Cardiac fibroblast (primary cell): ENCODE measurements around the gene CYREN.

Source experiments
- DNase-seq, 2 donors: peaks; one replicate each; pipeline versions ENCODE4 v3.0.0 to v3.0.0-alpha.2; 2010; ENCODE audit warnings: low read depth in 2 of 2
- H3K4me3 ChIP-seq, 2 donors: replicated peaks in 1 of 2; 1 replicate in 1 of 2; 2 replicates in 1 of 2; pipeline ENCODE4 v1.5.1; 2011; ENCODE audit warnings: low read depth in 2 of 2, low read length in 2 of 2, mild to moderate bottlenecking in 2 of 2, moderate library complexity in 1 of 2
- CTCF ChIP-seq: IDR thresholded peaks from one replicate; pipeline ENCODE4 v1.5.1; 2011; ENCODE audit warnings: low read depth, mild to moderate bottlenecking, low read length, inconsistent platforms

The CYREN gene

GRCh38 chr7:135197906-135198655 is 27.6 kb upstream of the CYREN start:
- TF ChIP-seq CTCF = no peak
- peak in 1 of 2 donors; percentile 45 for DNase-seq
- H3K4me3 ChIP-seq = no peak overlapping the region

- no peak overlapping the region for H3K4me3 ChIP-seq
- no peak for TF ChIP-seq CTCF
- no peak for DNase-seq
Measured at GRCh38 chr7:135197343-135197742, 26.8 kb upstream of the CYREN start.

GRCh38 chr7:135195968-135196629 is 25.6 kb upstream of the CYREN start:
- H3K4me3 ChIP-seq = no peak overlapping the region
- DNase-seq = no peak
- TF ChIP-seq CTCF = no peak

- no peak overlapping the region for H3K4me3 ChIP-seq
- no peak for DNase-seq
- no peak for TF ChIP-seq CTCF
Measured at GRCh38 chr7:135195156-135195555, 24.6 kb upstream of the CYREN start.

- no peak overlapping the region for H3K4me3 ChIP-seq
- peak in 1 of 2 donors; percentile 50 for DNase-seq
- no peak for TF ChIP-seq CTCF
Measured at GRCh38 chr7:135194494-135195095, 24.1 kb upstream of the CYREN start.

- H3K4me3 ChIP-seq = no peak overlapping the region
- TF ChIP-seq CTCF = no peak
- DNase-seq = peak; percentile 36 to 49
Measured at GRCh38 chr7:135193615-135194081, 23.1 kb upstream of the CYREN start.
